GM21825 (cell line): ENCODE data around the gene SLC3A2.

Source experiments
- ATAC-seq: cut with Tn5 transposase; IDR thresholded peaks from one replicate; pipeline ENCODE4 v1.9.1; 2021; ENCODE audit warnings: mild to moderate bottlenecking, moderate library complexity; ENCODE audit not compliant: unreplicated experiment

Gene SLC3A2

DNA sequence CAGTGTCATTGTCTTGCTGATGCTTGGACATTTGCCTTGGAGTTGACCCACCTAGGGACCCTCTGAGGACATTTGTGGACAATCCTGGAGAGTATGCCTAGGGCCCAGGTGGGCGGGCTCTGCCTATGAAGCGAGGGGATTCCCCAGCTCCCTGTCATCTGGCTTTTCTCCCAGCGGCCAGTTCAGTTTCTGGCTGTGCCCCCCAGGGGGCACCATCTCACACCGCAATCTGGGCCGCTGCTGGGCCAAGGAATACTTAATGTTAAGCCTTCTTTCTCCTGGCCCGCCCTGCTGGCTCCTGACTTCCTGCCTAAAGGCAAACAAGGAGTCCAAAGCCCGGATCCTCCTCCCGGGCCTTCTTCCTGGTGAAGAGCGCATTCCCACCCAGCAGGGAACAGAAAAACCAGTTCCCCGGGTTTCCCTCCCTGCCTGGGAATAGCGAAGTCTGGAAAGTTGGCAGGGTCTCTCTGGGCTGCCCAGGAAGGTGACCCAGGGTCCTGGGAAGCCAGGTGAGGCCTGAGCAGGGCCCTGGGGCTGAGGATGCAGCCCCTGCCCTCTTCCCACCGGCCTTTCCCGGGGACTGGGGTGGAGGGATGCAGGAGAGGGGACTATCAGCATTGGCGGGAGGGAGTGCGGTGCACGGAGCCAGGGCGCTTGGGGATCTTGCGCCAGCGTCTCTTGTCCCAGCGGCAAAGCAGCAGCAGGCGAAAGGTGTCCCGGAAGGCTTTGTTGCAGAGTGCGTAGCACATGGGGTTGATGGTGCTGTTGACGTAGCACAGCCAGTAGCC is 28.6 kb downstream of the SLC3A2 start:
- no peak for ATAC-seq

- no peak for ATAC-seq
Measured at GRCh38 chr11:62910141-62910882, 29.6 kb downstream of the SLC3A2 start.

GRCh38 chr11:62911137-62912130 is 30.7 kb downstream of the SLC3A2 start:
- ATAC-seq: no peak

GRCh38 chr11:62912268-62912667 is 31.6 kb downstream of the SLC3A2 start:
- ATAC-seq: no peak

- ATAC-seq: no peak
Measured at GRCh38 chr11:62914416-62914815, 33.7 kb downstream of the SLC3A2 start.

- ATAC-seq: no peak
Measured at GRCh38 chr11:62917906-62918502, 37.3 kb downstream of the SLC3A2 start.

DNA sequence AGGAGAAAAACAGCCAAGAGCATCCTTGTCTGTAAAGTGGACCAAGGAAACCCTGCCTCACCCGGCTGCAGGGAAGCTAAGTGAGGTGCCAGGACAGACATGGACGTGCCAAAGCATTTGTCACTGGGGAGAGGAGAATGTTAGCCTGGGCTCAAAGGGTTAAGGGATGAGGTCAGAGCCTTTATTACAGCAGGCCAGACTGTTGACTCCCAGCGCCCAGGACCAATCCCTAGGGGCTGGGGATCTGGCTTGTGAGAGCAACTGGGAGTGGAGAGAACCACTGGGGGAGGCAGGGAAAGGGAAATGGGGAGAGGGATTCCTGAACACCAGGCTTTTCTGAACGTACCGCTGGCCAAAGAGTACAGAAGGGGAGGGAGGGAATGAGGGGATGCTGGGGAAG is 37.8 kb downstream of the SLC3A2 start:
- no peak for ATAC-seq

GRCh38 chr11:62919476-62919875 is 38.8 kb downstream of the SLC3A2 start:
- ATAC-seq: no peak

DNA sequence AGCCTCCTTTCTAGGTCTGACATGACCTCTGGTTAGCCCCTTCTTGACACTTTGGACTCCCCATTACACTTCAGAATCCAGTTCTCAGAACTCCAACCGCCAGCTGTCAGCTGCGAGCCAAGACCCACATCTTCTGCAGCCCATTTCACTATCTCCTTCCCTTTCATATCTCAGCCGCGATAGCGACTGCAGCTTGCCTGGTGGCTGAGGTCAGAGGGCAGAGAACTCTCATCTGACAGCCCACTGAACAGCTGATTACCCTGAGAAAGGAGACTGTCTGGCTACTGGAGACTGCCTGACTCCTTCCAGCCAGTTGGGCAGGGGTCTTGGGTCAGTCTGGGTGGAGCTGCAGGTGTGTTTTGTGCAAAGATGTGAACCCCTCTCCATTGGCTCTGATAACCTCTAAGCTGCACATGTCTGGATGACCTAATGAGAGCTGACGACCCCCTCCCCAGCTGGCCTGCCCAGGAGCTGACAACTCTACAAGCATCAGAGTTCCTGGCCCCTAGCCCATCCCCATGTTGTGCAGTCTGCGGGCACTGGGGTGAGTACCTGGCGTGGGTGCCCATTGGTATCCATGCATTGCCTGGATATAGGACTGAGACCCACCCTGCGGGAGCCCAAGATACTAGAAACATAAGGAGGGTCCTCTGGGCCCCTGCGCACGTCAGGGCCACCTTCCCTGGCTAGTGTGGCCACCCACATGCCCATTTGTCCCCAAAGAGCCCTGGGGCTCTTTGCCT is 39.4 kb downstream of the SLC3A2 start:
- no peak for ATAC-seq

DNA sequence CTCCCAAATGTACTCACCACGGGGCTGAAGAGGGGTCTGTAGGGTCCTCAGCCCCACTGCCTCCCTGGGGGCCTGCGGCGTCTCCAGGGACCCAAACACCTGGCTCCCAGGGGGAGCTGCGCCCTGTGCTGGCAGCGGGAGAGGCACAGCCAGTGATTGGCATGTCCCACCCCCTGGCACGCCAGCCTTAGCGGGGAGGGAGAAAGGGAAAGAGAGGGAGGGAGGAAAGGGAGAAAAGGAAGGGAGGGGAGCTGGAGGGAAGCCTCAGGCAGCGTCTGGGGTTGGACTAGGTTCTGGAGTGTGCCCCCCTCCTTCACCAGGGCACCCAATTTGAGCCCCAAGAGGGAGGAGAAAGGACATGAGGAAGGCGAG is 40.5 kb downstream of the SLC3A2 start, which contains the start of gene CHRM1:
CHRM1 (minus strand) TSS at position 163 of the 372 bp plus-strand sequence. CDS start 10,263 bp downstream, outside the sequence.
- no peak for ATAC-seq

- ATAC-seq: no peak
Measured at GRCh38 chr11:62921573-62922188, 41.0 kb downstream of the SLC3A2 start.

DNA sequence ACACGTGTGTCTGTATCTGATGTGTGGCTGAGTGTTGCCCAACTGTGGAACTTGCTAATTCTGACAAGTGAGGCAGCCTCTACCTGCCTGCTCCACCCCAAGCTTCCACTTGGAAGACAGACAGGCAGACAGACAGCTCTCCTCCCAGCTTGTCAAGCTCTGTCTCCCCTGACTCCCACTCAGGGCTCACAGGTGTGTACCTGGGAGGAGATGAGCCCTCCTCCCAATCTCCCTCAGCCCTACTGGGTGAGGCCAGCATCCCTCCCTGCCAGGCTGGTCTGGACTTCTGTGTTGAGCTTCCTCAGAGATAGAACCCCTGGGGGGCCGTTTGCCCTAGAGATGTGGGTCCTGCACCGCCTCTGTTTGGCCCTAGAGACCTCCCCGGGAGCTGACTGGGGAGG is 41.5 kb downstream of the SLC3A2 start:
- no peak for ATAC-seq

- ATAC-seq: no peak
Measured at GRCh38 chr11:62922653-62923431, 42.1 kb downstream of the SLC3A2 start.

- ATAC-seq: no peak
Measured at GRCh38 chr11:62923601-62924411, 43.1 kb downstream of the SLC3A2 start.

GRCh38 chr11:62925308-62925707 is 44.6 kb downstream of the SLC3A2 start:
- ATAC-seq: no peak

- no peak for ATAC-seq
Measured at GRCh38 chr11:62925745-62926679, 45.3 kb downstream of the SLC3A2 start.
